Neural progenitor cell (in vitro differentiated cells): ENCODE results near the gene AK5.
"Not testable (repeated sequence)": the region's sequence is repeated elsewhere in the genome, so short reads cannot be mapped to it uniquely, and the experiment has no call there.

ENCODE experiments used
- EZH2phosphoT487 ChIP-seq: fragments of 200-600 bp; sonication (generic); IDR thresholded peaks from 2 replicates; pipeline ENCODE4 v1.6.1; 2017; ENCODE audit warnings: antibody characterized with exemption
- TF ChIP-seq, protein P1 (sequence below): fragments of 200-600 bp; sonication (generic); IDR thresholded peaks from 2 replicates; pipeline ENCODE4 v1.5.1; 2017; ENCODE audit warnings: antibody characterized with exemption, mild to moderate bottlenecking

DNA sequence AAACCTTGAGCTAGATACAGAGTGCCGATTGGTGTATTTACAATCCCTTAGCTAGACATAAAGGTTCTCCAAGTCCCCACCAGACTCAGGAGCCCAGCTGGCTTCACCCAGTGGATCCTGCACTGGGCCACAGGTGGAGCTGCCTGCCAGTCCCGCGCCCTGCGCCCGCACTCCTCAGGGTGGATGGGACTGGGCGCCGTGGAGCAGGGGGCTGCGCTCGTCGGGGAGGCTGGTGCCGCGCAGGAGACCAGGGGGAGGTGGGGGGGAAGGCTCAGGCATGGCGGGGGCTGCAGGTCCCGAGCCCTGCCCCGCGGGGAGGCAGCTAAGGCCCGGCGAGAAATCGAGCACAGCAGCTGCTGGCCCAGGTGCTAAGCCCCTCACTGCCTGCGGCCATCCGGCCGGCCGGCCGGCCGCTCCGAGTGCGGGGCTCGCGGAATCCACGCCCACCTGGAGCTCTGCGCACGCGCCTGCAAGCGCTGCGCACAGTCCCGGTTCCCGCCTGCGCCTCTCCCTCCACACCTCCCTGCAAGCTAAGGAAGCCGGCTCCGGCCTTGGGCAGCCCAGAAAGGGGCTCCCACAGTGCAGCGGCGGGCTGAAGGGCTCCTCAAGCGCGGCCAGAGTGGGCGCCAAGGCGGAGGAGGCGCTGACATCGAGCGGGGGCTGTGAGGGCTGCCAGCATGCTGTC, 249.9 kb downstream of the AK5 start:
- TF ChIP-seq, protein P1, sequence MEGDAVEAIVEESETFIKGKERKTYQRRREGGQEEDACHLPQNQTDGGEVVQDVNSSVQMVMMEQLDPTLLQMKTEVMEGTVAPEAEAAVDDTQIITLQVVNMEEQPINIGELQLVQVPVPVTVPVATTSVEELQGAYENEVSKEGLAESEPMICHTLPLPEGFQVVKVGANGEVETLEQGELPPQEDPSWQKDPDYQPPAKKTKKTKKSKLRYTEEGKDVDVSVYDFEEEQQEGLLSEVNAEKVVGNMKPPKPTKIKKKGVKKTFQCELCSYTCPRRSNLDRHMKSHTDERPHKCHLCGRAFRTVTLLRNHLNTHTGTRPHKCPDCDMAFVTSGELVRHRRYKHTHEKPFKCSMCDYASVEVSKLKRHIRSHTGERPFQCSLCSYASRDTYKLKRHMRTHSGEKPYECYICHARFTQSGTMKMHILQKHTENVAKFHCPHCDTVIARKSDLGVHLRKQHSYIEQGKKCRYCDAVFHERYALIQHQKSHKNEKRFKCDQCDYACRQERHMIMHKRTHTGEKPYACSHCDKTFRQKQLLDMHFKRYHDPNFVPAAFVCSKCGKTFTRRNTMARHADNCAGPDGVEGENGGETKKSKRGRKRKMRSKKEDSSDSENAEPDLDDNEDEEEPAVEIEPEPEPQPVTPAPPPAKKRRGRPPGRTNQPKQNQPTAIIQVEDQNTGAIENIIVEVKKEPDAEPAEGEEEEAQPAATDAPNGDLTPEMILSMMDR = not testable (repeated sequence)
- not testable (repeated sequence) for TF ChIP-seq EZH2phosphoT487
